Osteoblast (primary cell): ENCODE measurements around the gene ABAT. TPM values are rescaled to one million over a fixed set of nuclear protein-coding genes. Genes with fewer than 3 reads are reported as not detected.

Experiments
- DNase-seq: peaks from one replicate; pipeline ENCODE4 v3.0.0; 2011; ENCODE audit warnings: low spot score, mixed read lengths; ENCODE audit not compliant: insufficient read length; ENCODE audit errors: missing footprints
- H2AFZ ChIP-seq: 2 replicates; pipeline ENCODE4 v1.6.0; 2011; ENCODE audit warnings: mild to moderate bottlenecking, low read length
- H3K27ac ChIP-seq: 2 replicates; pipeline ENCODE4 v1.5.1; 2011; ENCODE audit warnings: mild to moderate bottlenecking, low read depth, low read length, moderate library complexity
- H3K27me3 ChIP-seq: 2 replicates; pipeline ENCODE4 v1.6.0; 2012; ENCODE audit warnings: mild to moderate bottlenecking, control low read depth, inconsistent platforms, low read length, moderate library complexity; ENCODE audit not compliant: insufficient read depth
- H3K36me3 ChIP-seq: 2 replicates; pipeline ENCODE4 v1.5.1; 2011; ENCODE audit warnings: mild to moderate bottlenecking, low read length, control low read depth, moderate library complexity; ENCODE audit not compliant: insufficient read depth
- H3K4me1 ChIP-seq: 2 replicates; pipeline ENCODE4 v1.5.1; 2011; ENCODE audit warnings: mild to moderate bottlenecking, low read length, control low read depth, moderate library complexity; ENCODE audit not compliant: insufficient read depth
- H3K4me2 ChIP-seq: 2 replicates; pipeline ENCODE4 v1.6.0; 2011; ENCODE audit warnings: mild to moderate bottlenecking, low read length; ENCODE audit not compliant: insufficient read depth
- H3K4me3 ChIP-seq: fragments of 200-600 bp; sonication (generic); 3 replicates; pipeline ENCODE4 v1.5.1; 2012; ENCODE audit warnings: mild to moderate bottlenecking, low read length, inconsistent platforms; ENCODE audit not compliant: insufficient read depth
- H3K79me2 ChIP-seq: 2 replicates; pipeline ENCODE4 v1.6.0; 2012; ENCODE audit warnings: mild to moderate bottlenecking, low read length, control low read depth, inconsistent platforms; ENCODE audit not compliant: insufficient read depth
- H3K9me3 ChIP-seq: 2 replicates; pipeline ENCODE4 v1.5.1; 2011; ENCODE audit warnings: low read depth, low read length, control low read depth
- H4K20me1 ChIP-seq: 2 replicates; pipeline ENCODE4 v1.6.0; 2012; ENCODE audit warnings: mild to moderate bottlenecking, low read length, control low read depth; ENCODE audit not compliant: insufficient read depth
- CTCF ChIP-seq: IDR thresholded peaks from 2 replicates; pipeline ENCODE4 v1.5.1; 2011; ENCODE audit warnings: mild to moderate bottlenecking, low read depth, low read length, moderate library complexity; ENCODE audit errors: extremely low read depth
- total RNA-seq: library from RNA; depleted of rRNA; stranded (reverse); fragments of >200 nt; gene quantifications from 2 replicates; pipeline ENCODE4 v1.2.3, GENCODE V29; 2012

The ABAT gene
- total RNA-seq, 1 donor: 6.5 TPM

DNA sequence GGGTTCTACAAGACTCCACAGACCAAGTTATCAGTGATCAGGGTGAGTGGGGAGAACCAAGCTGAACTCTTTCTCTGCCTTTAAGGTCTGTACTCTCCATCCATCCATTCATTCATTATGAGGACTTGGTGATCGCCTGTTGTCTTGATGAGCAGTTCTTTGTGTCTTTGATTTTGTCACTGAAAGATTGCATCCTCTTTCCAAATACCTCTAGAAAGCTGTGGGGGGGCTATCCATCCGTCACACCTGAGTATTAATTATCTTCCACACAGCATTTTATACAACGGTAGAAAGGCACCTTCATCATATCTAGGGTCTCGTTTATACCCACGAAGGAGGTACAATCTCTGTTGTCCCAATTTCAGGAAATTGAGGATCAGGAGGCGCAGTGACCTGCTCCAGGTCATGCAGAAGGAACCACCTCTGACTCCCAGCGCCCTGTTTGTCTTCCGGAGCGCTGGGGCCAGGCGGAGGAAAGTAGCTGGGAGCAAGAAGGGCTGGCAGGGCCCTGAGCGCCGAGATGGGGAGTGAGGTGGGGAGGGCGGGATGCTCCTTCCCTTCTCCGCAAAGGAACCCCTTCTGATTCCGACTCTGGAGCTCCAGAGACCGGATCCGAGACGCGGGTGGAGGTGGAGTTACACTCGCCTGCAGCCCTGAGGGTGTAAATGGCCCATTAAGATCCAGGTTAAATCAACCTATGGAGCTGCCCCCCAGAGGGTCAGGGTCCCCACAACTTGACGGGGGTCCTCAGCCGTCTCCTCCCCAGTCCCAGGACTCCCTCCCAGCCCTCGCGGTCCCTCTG lies 605 bp upstream of the ABAT start:
- H3K4me1 ChIP-seq: peaks cover 25% of the 10 kb centered on the region
- no peaks in the 10 kb centered on the region for H3K36me3 ChIP-seq
- H4K20me1 ChIP-seq: peaks cover 4% of the 10 kb centered on the region
- H3K27ac ChIP-seq: no peak overlapping the region
- no peaks in the 10 kb centered on the region for H3K27me3 ChIP-seq
- H3K9me3 ChIP-seq: no peaks in the 10 kb centered on the region
- H3K79me2 ChIP-seq: no peaks in the 10 kb centered on the region
- peak overlapping the region; percentile 80 for H3K4me2 ChIP-seq
- H2AFZ ChIP-seq: peak overlapping the region; percentile 90
- H3K4me3 ChIP-seq: peak overlapping the region; percentile 76
- TF ChIP-seq CTCF: no peak
- peak; percentile 68 for DNase-seq

DNA sequence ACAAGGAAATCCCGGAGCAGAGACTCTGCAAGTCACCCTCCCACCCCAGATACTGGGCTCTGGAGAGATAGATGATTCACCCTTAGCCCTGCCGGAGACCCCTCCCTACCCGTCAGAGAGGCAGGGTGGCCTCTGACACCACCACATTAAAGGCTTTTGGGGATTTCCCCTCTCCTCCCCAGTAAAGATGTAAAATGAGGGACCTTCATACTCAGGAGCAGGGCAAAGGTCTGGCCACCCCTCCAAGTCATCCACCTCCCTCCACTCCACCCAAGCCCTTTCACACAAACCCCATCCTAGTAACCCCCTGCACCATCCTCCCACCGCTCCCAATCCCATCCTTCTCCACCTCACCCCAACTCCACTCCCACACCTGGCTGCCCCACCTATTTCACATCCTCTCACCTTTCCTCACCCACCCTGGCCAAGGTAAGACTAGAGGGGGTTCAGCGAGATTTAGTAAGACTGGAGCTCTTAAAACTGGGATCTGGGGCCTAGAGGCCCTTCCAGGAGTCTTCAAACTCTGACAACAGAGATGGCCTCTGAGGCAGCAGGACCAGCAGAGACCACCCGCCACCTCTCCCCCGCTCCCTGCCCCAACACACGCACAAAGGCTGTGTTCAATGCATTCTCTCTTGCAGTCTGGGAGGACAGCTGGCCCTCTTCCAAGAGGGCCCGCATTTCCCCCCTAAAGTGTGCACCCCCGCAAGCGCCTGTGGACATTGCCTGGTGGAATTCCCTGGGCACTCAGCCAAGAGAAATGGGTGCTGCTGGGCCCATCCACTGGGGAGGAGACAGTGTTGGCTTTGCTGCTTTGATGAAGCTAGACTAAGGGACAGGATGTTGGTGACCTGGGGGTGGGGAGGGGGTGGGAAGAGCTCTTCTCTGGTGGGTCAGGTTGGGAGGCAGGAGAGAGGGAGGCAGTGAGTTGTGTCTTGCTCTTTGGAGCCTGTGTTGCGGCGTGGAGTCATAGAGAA lies 1.1 kb downstream of the ABAT start:
- peak overlapping the region; percentile 76 for H3K4me3 ChIP-seq
- no peaks in the 10 kb centered on the region for H3K27me3 ChIP-seq
- H4K20me1 ChIP-seq: peaks cover 4% of the 10 kb centered on the region
- peak overlapping the region; percentile 80 for H3K4me2 ChIP-seq
- H2AFZ ChIP-seq: no peak overlapping the region
- no peak for DNase-seq
- H3K4me1 ChIP-seq: peaks cover 27% of the 10 kb centered on the region
- no peaks in the 10 kb centered on the region for H3K79me2 ChIP-seq
- H3K36me3 ChIP-seq: no peaks in the 10 kb centered on the region
- no peak for TF ChIP-seq CTCF
- H3K27ac ChIP-seq: no peak overlapping the region
- no peaks in the 10 kb centered on the region for H3K9me3 ChIP-seq

GRCh38 chr16:8676160-8676547 lies 1.7 kb downstream of the ABAT start:
- H3K27ac ChIP-seq: no peak overlapping the region
- no peak for DNase-seq
- H3K4me3 ChIP-seq: no peak overlapping the region
- H3K9me3 ChIP-seq: no peaks in the 10 kb centered on the region
- peaks cover 4% of the 10 kb centered on the region for H4K20me1 ChIP-seq
- H3K27me3 ChIP-seq: no peaks in the 10 kb centered on the region
- TF ChIP-seq CTCF: no peak
- H3K36me3 ChIP-seq: no peaks in the 10 kb centered on the region
- H3K79me2 ChIP-seq: no peaks in the 10 kb centered on the region
- peaks cover 27% of the 10 kb centered on the region for H3K4me1 ChIP-seq
- no peak overlapping the region for H2AFZ ChIP-seq
- no peak overlapping the region for H3K4me2 ChIP-seq
